Motor neuron (in vitro differentiated cells): ENCODE measurements around the gene RABGAP1L. TPM values are rescaled to one million over a fixed set of nuclear protein-coding genes. Genes with fewer than 3 reads are reported as not detected.
A peak's percentile ranks its signal among the peaks of the same experiment; 100 is the strongest.
"Not testable (repeated sequence)": the region's sequence is repeated elsewhere in the genome, so short reads cannot be mapped to it uniquely, and the experiment has no call there.

Experiments used
- ATAC-seq, 8 experiments: fragments of 200-7000 bp; cut with Tn5 transposase; replicated peaks in 6 of 8; 2 replicates each; pipeline ENCODE4 v1.8.0; 2021; ENCODE audit warnings: mild to moderate bottlenecking in 8 of 8, moderate library complexity in 8 of 8
- H3K27ac ChIP-seq, 2 donors: fragments of 250-450 bp; sonication (Bioruptor Pico); 2 replicates each; pipeline ENCODE4 v1.9.0; 2021; ENCODE audit warnings: antibody characterized with exemption in 2 of 2, mild to moderate bottlenecking in 2 of 2, moderate library complexity in 1 of 2
- H3K4me1 ChIP-seq, 2 donors: fragments of 250-450 bp; sonication (Bioruptor Pico); replicated peaks in 1 of 2; 2 replicates each; pipeline ENCODE4 v1.6.1; 2021; ENCODE audit warnings: antibody characterized with exemption in 2 of 2, mild to moderate bottlenecking in 2 of 2, moderate library complexity in 1 of 2
- H3K4me3 ChIP-seq, 5 donors: fragments of 250-450 bp; sonication (Bioruptor Pico); 2 replicates each; pipeline ENCODE4 v1.9.0; 2021; ENCODE audit warnings: antibody characterized with exemption in 5 of 5, mild to moderate bottlenecking in 5 of 5, moderate library complexity in 4 of 5
- WGBS, 10 experiments: fragments of 450-650 bp; shearing (Covaris generic); methylation state at CpG; one replicate each; pipeline ENCODE4 v1.0.0; 2022; 5-methylcytosine and 5-hydroxymethylcytosine counted together
- in situ Hi-C, 9 experiments: fragments of 400-800 bp; cut with MboI; loops; one replicate each; pipeline ENCODE4 v1.15.0; 2021; ENCODE audit warnings: low sequenced_read_pairs in 9 of 9, low pct_unique_long_range_greater_than_20kb in 2 of 9; ENCODE audit not compliant: unreplicated experiment in 9 of 9
- total RNA-seq, 8 experiments: library from RNA; unstranded; fragments of 300-600 nt; gene quantifications; 2 replicates each; pipeline versions ENCODE4 v1.2.3 to v1.2.4, GENCODE V29; 2022

The RABGAP1L gene
- total RNA-seq, 8 experiments from 2014 or later, result 22.0 to 60.3 (median 45.3) TPM

DNA sequence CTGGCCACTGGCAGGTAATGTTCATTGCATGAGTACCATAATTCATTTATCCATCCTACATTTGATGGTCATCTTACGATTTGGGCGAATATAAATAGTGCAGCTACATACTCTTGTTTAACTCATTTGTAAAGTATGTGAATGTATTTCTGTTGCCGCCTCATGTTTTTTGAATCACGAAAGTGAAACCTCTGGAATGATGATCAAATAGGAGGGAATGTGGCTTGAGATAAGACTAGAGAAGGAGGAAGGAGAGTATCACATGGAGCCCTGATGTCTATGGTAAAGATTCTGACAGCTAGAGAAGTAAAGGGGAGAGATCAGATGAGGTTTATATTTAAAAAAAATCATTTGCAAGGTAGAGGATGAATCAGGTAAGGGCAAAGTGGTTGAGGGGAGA lies 855.9 kb downstream of the RABGAP1L start:
- peak in 2 of 8 experiments; percentile 14 to 77 for ATAC-seq
- WGBS, 10 experiments, result 34 to 100% (median 92%) methylated on average over 2 to 4 of the region's 4 CpGs; no CpG with 5 or more reads in 2 of the 10 experiments
- in situ Hi-C loops, result no loop called here
- no peak overlapping the region for H3K4me3 ChIP-seq
- H3K4me1 ChIP-seq, result no peaks in the 10 kb centered on the region
- no peak overlapping the region for H3K27ac ChIP-seq

- Histone ChIP-seq H3K4me1 (peaks cover 7 to 8% of the 10 kb centered on the region in 2 donors), H3K4me3 (no peak overlapping the region), H3K27ac (no peak overlapping the region)
- no peak for ATAC-seq
- in situ Hi-C loops, result no loop called here
- WGBS, 10 experiments, result 75 to 100% (median 93%) methylated on average over 2 to 3 of the region's 3 CpGs; no CpG with 5 or more reads in 1 of the 10 experiments
Observed at GRCh38 chr1:175019524-175019923, 860.2 kb downstream of the RABGAP1L start.

DNA sequence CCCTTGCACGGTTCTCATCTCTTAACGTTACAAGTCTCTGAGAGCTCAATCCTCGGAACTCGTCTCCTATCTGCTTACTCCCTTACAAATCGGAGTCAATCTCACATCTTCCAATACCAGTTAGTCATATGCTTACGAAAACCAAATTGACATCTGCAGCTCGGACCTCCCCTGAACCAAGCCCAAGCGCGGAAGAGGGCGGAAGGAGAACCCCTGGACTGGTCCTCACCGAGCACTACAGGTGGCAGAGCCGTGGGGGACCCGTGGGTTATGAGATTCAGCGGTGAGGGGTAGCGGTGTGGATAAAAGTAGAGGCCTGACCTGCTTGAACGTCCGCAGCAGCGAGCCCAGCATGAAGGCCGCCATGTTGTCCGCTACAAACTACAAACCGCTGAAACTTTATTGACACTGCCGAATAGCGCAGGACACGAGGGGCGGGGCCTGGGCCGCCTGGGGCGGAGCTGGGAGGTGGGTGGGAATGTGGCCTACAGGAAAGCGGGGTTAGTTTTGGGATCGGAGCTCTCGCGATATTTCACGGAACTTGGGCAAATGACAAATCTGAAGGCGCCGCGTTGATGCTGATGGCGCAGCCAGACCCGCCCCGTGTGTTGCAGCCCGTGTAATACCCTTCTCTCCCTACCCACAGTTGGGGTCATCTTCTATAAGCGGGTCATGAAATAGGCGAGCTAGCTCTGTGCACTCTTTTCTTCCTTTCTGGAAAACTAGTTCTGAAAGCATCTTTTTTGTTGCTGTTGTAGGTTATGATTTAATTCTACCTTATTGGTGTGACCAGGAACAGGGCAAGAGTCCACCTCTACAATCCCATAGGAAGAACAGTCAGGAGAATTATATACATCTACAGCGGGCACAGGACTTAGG lies 864.0 kb downstream of the RABGAP1L start, which contains the start of gene MRPS14:
MRPS14 (minus strand) TSS at position 383 of the 879 bp plus-strand sequence; CDS start at position 366, 17 bp downstream.
- peaks cover 7 to 8% of the 10 kb centered on the region in 2 donors for H3K4me1 ChIP-seq
- H3K27ac ChIP-seq, result peak within 1 kb of the TSS; percentile 82 to 90
- ATAC-seq, result peak; percentile 90 to 98 (median 96)
- in situ Hi-C loops, result no loop called here
- WGBS, 10 experiments, result 3 to 48% (median 7%) methylated on average over 3 to 33 of the region's 42 CpGs; no CpG with 5 or more reads in 1 of the 10 experiments
- H3K4me3 ChIP-seq, result peak within 1 kb of the TSS; percentile 75 to 91 (median 89)

- Histone ChIP-seq H3K4me3 (peak overlapping the region; percentile 75 to 91 (median 89)), H3K27ac (peak overlapping the region; percentile 77 to 90)
- H3K4me1 ChIP-seq, ATAC-seq, in situ Hi-C loops: not testable (repeated sequence)
- 40 to 100% (median 88%) methylated on average over 1 to 2 of the region's 2 CpGs; no CpG with 5 or more reads in 3 of the 10 experiments for WGBS, 10 experiments
Observed at GRCh38 chr1:175023922-175024242, 864.6 kb downstream of the RABGAP1L start.

GRCh38 chr1:175024773-175025172 lies 865.5 kb downstream of the RABGAP1L start:
- 65 to 100% (median 95%) methylated on average over 1 to 2 of the region's 2 CpGs; no CpG with 5 or more reads in 1 of the 10 experiments for WGBS, 10 experiments
- Histone ChIP-seq H3K4me3 (no peak overlapping the region), H3K4me1 (peaks cover 9 to 10% of the 10 kb centered on the region in 2 donors), H3K27ac (no peak overlapping the region)
- no peak for ATAC-seq
- in situ Hi-C loops, result loop anchor here in 5 of 9 experiments (25.0 kb wide), 5 partner anchors 113 to 1838 kb away; no protein-coding TSS in a partner anchor

GRCh38 chr1:175033953-175034352 lies 874.6 kb downstream of the RABGAP1L start:
- ATAC-seq, result no peak
- in situ Hi-C loops, result loop anchor here in 6 of 9 experiments (10.0 to 25.0 kb wide), 6 partner anchors 91 to 1828 kb away; no protein-coding TSS in a partner anchor

DNA sequence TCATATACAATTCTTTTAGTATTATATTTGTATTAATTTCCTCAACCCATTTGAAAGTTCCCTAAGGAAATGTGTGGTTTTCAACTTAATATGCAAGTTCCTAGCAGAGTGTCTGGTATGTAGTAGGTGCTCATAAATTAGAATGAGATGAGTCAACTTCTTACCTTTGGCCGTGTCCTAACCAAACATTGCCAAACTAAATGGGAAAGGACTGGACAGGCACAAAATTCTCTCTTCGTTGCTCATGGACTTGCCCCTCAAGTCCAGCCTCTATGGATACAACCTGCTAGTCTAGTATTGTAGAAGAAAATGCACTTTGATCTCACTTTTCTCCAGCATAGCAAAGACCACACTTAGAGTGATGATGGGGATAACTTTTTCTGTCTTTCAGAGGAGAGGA lies 875.5 kb downstream of the RABGAP1L start:
- H3K4me3 ChIP-seq, result no peak overlapping the region
- in situ Hi-C loops, result loop anchor here in 6 of 9 experiments (10.0 to 25.0 kb wide), 6 partner anchors 90 to 1828 kb away; no protein-coding TSS in a partner anchor
- H3K27ac ChIP-seq, result no peak overlapping the region
- ATAC-seq, result no peak
- H3K4me1 ChIP-seq, result peaks cover 0 to 7% of the 10 kb centered on the region in 2 donors
- WGBS, 10 experiments, result 0 to 89% (median 63%) methylated on average over 1 to 2 of the region's 2 CpGs; no CpG with 5 or more reads in 3 of the 10 experiments

More at GRCh38 chr1:175033953-175034352, 874.6 kb downstream of the RABGAP1L start:
- 50 to 100% (median 83%) methylated on average over 1 to 4 of the region's 4 CpGs; no CpG with 5 or more reads in 3 of the 10 experiments for WGBS, 10 experiments
- H3K4me3 ChIP-seq, result no peak overlapping the region
- H3K4me1 ChIP-seq, result peaks cover 2 to 10% of the 10 kb centered on the region in 2 donors
- H3K27ac ChIP-seq, result no peak overlapping the region

GRCh38 chr1:175035865-175036264 lies 876.5 kb downstream of the RABGAP1L start:
- H3K27ac ChIP-seq, result no peak overlapping the region
- H3K4me3 ChIP-seq, result no peak overlapping the region
- 33 to 100% (median 83%) methylated on average over 1 to 6 of the region's 6 CpGs; no CpG with 5 or more reads in 1 of the 10 experiments for WGBS, 10 experiments
- in situ Hi-C loops, result loop anchor here in 6 of 9 experiments (10.0 to 25.0 kb wide), 6 partner anchors 89 to 1826 kb away; no protein-coding TSS in a partner anchor
- no peaks in the 10 kb centered on the region for H3K4me1 ChIP-seq
- ATAC-seq, result peak in 2 of 8 experiments; percentile 75 to 86

GRCh38 chr1:175036476-175036875 lies 877.2 kb downstream of the RABGAP1L start:
- H3K4me1 ChIP-seq, result no peaks in the 10 kb centered on the region
- no peak overlapping the region for H3K27ac ChIP-seq
- WGBS, 10 experiments, result 0 to 73% (median 46%) methylated on average over 1 to 3 of the region's 3 CpGs; no CpG with 5 or more reads in 1 of the 10 experiments
- in situ Hi-C loops, result loop anchor here in 6 of 9 experiments (10.0 to 25.0 kb wide), 6 partner anchors 88 to 1826 kb away; no protein-coding TSS in a partner anchor
- H3K4me3 ChIP-seq, result no peak overlapping the region
- ATAC-seq, result peak in 2 of 8 experiments; percentile 16 to 31

DNA sequence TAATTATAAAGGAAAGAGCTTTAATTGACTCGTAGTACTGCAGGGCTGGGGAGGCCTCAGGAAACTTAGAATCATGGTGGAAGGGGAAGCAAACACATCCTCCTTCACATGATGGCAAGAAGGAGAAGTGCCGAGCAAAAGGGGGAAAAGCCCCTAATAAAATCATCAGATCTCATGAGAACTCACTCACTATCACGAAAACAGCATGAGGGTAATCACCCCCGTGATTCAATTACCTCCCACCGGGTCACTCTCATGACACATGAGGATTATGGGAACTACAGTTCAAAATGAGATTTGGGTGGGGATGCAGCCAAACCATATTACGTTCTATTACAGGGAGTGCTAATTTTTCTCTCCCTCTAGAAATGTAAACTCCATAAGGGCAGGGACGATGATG lies 878.1 kb downstream of the RABGAP1L start:
- Histone ChIP-seq H3K4me3 (no peak overlapping the region), H3K4me1 (no peaks in the 10 kb centered on the region), H3K27ac (no peak overlapping the region)
- 0 to 82% (median 76%) methylated on average over 1 to 7 of the region's 7 CpGs; no CpG with 5 or more reads in 2 of the 10 experiments for WGBS, 10 experiments
- in situ Hi-C loops, result loop anchor here in 6 of 9 experiments (10.0 to 25.0 kb wide), 6 partner anchors 87 to 1825 kb away; no protein-coding TSS in a partner anchor
- ATAC-seq, result no peak

DNA sequence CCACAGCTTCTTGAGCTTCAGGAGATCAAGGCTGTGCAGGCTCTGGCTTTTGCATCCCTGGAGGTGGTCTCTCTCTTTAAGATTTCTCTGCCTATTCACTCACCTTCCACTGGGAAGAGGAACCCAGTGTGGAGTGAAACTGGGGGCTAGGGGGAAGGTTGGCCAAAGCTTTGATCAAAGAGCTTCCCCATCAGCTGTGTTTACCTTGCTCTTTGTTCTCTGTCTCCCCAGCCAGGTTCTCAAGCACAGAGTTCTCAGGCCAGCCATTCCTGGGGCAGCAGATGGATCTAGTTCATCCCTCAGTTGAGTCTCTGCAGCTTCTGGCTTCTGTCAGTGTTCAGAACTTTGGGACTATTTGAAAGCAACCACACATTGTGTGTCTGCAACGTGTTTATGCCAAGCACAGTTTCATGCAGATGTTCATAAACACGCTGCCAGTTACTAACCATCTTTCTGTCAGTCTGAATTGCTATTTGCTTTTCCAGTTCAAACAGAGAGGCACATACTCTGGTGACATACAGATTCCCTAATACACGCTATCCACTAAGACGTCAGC lies 881.1 kb downstream of the RABGAP1L start:
- Histone ChIP-seq H3K4me1 (no peaks in the 10 kb centered on the region), H3K4me3 (no peak overlapping the region), H3K27ac (no peak overlapping the region)
- ATAC-seq, result no peak
- 0 to 90% (median 76%) methylated on average over 2 to 4 of the region's 4 CpGs; no CpG with 5 or more reads in 3 of the 10 experiments for WGBS, 10 experiments
- in situ Hi-C loops, result loop anchor here in 6 of 9 experiments (10.0 to 25.0 kb wide), 6 partner anchors 97 to 1822 kb away; no protein-coding TSS in a partner anchor

GRCh38 chr1:175042650-175043049 lies 883.3 kb downstream of the RABGAP1L start:
- H3K4me1 ChIP-seq, result no peaks in the 10 kb centered on the region
- H3K27ac ChIP-seq, result no peak overlapping the region
- in situ Hi-C loops, result loop anchor here in 6 of 9 experiments (10.0 to 25.0 kb wide), 6 partner anchors 95 to 1820 kb away; no protein-coding TSS in a partner anchor
- no peak overlapping the region for H3K4me3 ChIP-seq
- ATAC-seq, result no peak
- 11 to 81% (median 64%) methylated on average over 2 to 3 of the region's 3 CpGs for WGBS, 10 experiments
